ENCODE results near the gene HM13.
"Not testable (repeated sequence)": the region's sequence is repeated elsewhere in the genome, so short reads cannot be mapped to it uniquely, and the experiment has no call there.

Gene HM13

DNA sequence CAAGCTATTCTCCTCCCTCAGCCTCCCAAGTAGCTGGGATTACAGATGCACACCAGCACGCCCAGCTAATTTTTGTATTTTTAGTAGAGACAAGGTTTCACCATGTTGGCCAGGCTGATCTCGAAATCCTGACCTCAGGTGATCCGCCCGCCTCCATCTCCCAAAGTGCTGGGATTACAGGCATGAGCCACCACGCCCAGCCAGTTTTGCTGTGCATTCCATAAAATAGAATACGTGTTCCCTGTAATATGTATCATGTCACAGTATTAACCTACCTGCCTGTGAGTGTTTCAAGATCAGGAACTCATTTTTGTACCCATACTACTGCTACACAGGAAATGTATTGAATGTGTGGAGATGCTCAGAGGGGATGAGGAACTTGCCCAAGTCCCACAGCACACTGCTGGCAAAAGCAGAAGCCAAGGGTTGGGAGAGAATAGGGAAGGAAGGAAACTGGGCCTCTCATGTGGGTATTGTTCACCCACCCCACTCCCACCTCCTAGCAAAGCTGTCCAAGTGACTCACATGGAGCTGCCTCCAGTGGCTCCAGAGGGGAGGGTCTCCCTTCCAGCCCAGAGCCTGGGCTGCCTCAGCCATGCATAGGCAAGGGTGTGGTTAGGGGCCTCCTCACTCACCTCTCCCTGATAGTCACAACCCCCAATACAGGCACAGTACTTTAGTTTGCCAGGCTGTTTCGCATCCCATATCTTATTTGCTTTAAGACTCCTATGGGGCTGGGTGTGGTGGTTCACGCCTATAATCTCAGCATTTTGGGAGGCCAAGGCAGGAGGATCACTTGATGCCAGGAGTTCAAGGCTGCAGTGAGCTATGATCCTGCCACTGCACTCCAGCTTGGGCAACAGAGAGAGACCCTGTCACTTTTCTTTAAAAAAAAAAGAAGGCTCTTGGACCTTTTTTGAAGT is 9.4 kb downstream of the HM13 start:
- TF ChIP-seq, protein P1, sequence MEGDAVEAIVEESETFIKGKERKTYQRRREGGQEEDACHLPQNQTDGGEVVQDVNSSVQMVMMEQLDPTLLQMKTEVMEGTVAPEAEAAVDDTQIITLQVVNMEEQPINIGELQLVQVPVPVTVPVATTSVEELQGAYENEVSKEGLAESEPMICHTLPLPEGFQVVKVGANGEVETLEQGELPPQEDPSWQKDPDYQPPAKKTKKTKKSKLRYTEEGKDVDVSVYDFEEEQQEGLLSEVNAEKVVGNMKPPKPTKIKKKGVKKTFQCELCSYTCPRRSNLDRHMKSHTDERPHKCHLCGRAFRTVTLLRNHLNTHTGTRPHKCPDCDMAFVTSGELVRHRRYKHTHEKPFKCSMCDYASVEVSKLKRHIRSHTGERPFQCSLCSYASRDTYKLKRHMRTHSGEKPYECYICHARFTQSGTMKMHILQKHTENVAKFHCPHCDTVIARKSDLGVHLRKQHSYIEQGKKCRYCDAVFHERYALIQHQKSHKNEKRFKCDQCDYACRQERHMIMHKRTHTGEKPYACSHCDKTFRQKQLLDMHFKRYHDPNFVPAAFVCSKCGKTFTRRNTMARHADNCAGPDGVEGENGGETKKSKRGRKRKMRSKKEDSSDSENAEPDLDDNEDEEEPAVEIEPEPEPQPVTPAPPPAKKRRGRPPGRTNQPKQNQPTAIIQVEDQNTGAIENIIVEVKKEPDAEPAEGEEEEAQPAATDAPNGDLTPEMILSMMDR (IDR thresholded peaks at IDR 0.05; ENCODE audit: extremely low read depth, missing control alignments) = no peak
- no peak for DNase-seq (ENCODE audit: low spot score)

GRCh38 chr20:31527266-31527665 is 13.0 kb downstream of the HM13 start:
- TF ChIP-seq, protein P1 (IDR thresholded peaks at IDR 0.05; ENCODE audit: extremely low read depth, missing control alignments) = no peak
- no peak for DNase-seq (ENCODE audit: low spot score)

- TF ChIP-seq, protein P1 (IDR thresholded peaks at IDR 0.05; ENCODE audit: extremely low read depth, missing control alignments) = no peak
- no peak for DNase-seq (ENCODE audit: low spot score)
Observed at GRCh38 chr20:31535298-31535697, 21.1 kb downstream of the HM13 start.

DNA sequence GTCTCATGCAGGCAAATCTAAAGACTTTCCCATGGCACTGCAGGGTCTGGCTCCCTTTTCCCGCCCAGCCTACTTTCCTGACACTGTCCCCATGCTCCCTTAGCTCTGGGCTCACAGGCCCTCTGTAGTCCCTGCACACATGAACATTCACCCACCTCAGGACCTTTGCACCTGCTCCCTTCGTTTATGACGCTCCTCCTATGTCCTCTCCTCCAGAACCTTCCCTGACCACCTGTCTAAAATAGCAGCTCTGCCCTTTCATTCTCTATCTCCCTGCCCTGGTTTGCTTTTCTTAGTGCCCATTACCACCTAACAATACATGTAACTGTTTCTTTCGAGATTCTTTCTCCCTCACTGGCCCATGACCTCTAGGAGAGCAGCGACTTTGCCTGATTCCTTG is 22.3 kb downstream of the HM13 start:
- TF ChIP-seq, protein P1 (IDR thresholded peaks at IDR 0.05; ENCODE audit: extremely low read depth, missing control alignments) = no peak
- no peak for DNase-seq (ENCODE audit: low spot score)

DNA sequence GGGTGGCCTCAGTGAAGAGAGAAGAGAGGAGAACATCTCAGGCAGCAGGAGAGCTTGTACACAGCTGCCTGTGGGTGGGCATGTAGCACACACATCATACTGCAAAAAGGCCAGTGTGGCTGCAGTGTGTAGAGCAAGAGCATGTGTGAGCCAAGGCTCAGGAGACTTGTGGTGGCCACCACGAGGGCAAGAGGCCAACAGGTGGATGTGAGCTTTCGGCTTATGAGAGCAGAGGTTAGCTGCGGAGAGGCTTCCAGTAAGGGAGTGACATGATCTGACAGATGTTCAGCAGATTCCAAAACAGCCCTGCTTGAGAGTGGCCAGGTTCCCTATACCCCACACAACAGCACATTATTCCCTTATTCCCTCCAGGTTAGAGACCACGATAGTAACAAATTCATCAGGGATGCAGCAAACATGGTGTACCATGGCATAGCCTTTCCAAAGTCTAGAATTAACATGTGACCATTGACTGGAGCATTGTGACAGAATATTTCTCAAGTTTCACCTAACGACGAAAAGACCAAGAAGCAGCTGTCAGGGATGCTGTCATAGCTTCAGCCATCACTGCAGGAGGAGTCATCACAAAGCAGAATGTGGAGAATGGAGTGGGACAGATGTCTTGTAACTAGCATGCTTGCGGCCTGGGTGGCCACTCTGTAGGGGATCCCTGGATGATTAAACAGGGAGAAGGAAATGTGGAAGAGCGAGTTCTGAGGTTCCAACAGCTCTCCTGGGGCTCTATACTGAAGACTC is 23.1 kb downstream of the HM13 start:
- TF ChIP-seq, protein P1 (IDR thresholded peaks at IDR 0.05; ENCODE audit: extremely low read depth, missing control alignments) = no peak
- no peak for DNase-seq (ENCODE audit: low spot score)

GRCh38 chr20:31537890-31538289 is 23.6 kb downstream of the HM13 start:
- TF ChIP-seq, protein P1 (IDR thresholded peaks at IDR 0.05; ENCODE audit: extremely low read depth, missing control alignments) = no peak
- DNase-seq (ENCODE audit: low spot score) = no peak

DNA sequence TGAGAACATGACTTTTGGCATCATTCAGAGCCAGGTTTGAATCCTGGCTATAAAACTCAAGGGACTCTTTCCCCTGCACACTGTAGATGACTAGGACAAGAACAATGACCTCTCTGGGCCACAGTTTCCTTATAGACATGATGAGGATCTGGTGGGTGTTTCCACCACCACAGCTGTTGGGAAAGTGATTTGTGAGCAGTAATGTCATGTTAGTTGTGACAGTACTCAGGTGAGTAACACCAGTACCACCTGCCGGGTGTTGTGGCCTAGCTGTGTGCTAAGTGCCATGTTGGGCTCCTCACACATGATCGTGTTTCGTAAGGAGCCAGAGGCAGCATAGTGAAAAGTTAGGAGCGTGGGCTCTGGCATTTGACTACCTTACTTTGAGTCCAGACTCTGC is 24.1 kb downstream of the HM13 start:
- no peak for DNase-seq (ENCODE audit: low spot score)
- TF ChIP-seq, protein P1 (IDR thresholded peaks at IDR 0.05; ENCODE audit: extremely low read depth, missing control alignments) = no peak

DNA sequence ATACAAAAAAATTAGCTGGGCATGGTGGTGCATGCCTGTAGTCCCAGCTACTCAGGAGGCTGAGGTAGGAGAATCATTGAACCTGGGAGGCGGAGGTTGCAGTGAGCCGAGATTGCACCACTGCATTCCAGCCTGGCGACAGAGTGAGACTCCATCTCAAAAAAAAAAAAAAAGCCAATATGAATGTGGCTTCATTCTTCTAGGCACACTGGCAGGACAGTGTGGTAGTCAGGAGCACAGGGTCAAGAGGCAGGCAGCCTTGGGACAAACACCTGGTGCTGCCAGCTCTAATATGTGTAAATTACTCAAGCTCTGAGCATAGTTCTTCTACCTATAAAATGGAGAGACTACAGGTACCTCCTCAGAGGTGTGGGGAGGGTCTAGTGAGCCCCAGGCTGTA is 25.4 kb downstream of the HM13 start:
- DNase-seq (ENCODE audit: low spot score) = not testable (repeated sequence)

Measured in GM20000 (cell line).